GM21515 (cell line): ENCODE measurements around the gene ZNF878.
"Not testable (repeated sequence)": the region's sequence is repeated elsewhere in the genome, so short reads cannot be mapped to it uniquely, and the experiment has no call there.

Experiments used
- ATAC-seq: cut with Tn5 transposase; IDR thresholded peaks from one replicate; pipeline ENCODE4 v1.9.1; 2021; ENCODE audit not compliant: unreplicated experiment

ZNF878 gene

DNA sequence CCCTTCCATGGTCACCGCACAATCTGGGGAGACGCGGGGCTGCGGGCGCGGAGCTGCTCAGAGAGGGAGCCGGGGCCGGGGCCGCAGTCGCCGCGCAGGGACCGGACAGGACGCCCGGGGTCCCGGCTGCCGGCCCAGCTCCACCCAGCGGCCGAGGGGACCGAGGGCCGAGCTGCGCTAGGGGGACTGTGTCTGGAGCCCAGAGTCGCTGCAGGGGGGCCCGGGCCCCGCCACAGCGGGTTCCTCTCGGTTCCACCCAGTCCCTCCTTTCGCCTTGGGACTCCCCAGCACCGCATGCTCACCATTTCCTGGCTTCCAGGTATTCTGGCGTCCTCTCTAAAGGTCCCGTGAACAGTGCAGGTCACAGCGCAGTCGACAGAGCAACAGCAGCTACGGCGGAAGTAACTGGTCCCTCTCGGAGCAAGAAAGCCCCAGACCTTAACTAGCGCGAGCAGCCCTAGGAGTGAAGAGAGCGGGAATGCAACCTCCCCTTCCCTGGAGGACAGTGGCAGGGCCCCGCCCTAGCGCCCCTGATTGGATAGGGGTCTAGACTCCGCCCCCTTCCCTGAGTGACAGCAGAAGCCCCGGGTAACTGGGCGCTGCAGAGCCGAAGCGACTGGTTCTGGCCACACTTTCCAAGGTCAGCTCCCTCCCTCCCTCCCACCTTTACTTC is at the start of gene ZNF878:
TSS of gene ZNF878 (minus strand) at position 465 of the 673 bp plus-strand sequence. CDS start at position 305, 160 bp downstream.
- ATAC-seq: peak; percentile 90

DNA sequence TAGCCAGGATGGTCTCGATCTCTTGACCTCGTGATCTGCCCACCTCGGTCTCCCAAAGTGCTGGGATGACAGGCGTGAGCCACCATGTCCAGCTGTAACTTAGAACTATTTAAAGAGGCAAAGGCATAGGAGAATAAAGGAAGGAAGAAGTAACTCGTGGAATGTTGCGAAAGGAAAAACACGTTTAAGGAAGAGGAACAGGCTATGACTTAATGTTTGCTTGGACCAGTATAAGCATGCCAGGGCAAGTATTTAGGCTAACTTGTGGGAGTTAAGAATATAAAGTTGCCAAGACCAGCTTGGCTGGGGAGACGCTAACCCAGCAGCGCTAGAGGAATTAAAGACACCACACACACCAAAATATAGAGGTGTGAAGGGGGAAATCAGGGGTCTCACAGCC is 45.3 kb upstream of the ZNF878 start:
- no peak for ATAC-seq

- ATAC-seq: no peak
Observed at GRCh38 chr19:12095111-12095790, 42.5 kb upstream of the ZNF878 start.

DNA sequence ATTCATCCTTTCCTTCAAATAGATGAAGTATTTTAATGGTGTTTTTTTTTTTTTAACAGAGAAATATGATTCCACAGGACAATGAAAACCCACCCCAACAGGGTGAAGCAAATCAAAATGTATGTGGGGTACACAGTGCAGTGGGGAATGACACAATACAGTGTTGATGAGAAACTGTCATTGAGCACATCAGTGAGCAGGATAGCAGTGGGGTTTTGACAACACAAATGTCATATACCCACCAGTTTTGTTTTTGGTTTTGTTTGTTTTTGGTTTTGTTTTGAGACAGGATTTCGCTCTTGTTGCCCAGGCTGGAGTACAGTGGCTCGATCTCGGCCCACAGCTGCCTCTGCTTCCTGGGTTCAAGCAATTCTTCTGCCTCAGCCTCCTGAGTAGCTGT is 41.0 kb upstream of the ZNF878 start:
- no peak for ATAC-seq

DNA sequence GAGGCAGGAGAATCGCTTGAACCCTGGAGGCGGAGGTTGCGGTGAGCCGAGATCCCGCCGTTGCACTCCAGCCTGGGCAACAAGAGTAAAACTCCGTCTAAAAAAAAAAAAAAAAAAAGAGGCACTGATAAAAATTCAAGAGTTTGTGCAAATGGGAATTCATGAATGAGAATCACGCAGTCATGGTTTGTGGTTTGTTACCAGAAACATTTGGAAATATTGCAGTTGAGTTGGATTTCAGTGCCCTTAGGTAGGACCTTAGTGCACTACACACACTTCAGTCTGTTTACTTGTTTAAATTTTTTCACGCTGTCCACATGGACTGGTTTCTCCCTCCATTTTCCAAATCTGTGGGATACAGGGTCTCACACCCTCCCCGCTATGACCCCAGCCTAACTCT is 40.2 kb upstream of the ZNF878 start:
- ATAC-seq: no peak

- no peak for ATAC-seq
Observed at GRCh38 chr19:12092065-12092867, 39.5 kb upstream of the ZNF878 start.

DNA sequence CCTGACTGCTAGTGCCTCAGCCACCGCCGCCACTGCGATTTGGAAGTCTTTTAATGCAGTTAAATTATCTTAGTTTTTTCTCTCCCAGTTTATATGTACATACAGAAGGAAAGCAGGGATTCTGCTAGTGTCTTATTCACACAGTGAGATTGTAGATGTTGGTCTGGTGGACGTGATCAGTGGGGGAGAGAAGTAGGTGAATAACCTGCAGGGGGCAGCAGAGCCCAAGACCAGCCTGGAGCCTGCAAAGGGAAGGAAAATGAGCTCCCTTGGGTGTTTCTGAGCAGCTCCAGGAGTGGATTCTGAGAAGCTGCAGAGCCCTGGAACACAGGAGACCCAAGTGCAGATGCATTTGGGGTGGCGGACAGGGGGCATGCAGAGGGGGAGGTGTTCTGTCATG is 38.0 kb upstream of the ZNF878 start:
- no peak for ATAC-seq

DNA sequence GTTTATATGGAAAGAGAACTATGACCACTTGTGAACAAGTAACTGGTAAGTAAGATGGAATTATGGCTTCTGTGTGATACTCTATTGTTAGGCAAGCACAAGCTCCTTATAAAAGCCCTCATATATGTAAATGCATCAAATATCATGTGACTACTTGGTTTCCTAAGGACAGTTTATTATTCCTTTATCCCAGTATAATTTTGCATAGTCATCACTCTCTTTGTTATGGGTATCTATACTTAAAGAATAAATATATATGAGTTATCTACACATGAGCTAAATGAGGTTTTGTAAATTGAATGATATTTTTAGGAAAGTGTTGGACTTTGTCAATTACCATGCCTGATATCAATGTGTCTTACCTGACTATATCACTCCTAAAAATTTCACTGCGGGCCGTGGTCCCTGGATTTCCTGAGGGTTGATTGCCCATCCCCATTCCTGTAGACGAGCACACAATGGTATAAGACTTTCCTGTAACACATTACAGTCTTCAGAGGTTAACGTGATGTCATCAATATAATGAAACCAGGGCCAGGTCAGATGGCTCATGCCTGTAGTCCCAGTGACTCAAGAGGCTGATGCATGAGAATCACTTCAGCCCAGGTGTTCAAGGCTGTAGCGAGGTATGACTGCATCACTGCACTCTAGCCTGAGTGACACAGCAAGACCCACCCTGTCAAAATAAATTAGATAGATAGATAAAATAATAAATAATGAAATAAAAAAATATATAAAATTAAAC is 32.5 kb upstream of the ZNF878 start:
- ATAC-seq: no peak

- ATAC-seq: not testable (repeated sequence)
Observed at GRCh38 chr19:12083336-12083735, 30.6 kb upstream of the ZNF878 start.

DNA sequence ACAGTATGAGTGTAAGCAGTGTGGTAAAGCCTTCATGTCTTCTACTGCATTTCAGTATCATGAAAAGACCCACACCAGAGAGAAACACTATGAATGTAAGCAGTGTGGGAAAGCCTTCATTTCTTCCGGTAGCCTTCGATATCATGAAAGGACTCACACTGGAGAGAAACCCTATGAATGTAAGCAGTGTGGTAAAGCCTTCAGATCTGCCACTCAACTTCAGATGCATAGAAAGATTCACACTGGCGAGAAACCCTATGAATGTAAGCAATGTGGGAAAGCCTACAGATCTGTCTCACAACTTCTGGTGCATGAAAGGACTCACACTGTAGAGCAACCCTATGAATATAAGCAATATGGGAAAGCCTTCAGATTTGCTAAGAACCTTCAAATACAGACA is 24.6 kb upstream of the ZNF878 start:
- ATAC-seq: no peak

DNA sequence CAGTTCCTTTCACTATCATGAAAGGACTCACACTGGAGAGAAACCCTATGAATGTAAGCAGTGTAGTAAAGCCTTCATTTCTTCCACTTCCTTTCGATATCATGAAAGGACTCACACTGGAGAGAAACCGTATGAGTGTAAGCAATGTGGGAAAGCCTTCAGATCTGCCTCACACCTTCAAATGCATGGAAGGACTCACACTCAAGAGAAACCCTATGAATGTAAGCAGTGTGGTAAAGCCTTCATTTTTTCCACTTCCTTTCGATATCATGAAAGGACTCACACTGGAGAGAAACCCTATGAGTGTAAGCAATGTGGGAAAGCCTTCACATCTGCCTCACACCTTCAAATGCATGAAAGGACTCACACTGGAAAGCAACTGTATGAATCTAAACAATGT is 23.6 kb upstream of the ZNF878 start:
- not testable (repeated sequence) for ATAC-seq

GRCh38 chr19:12075538-12076139 is 22.9 kb upstream of the ZNF878 start:
- ATAC-seq: no peak

DNA sequence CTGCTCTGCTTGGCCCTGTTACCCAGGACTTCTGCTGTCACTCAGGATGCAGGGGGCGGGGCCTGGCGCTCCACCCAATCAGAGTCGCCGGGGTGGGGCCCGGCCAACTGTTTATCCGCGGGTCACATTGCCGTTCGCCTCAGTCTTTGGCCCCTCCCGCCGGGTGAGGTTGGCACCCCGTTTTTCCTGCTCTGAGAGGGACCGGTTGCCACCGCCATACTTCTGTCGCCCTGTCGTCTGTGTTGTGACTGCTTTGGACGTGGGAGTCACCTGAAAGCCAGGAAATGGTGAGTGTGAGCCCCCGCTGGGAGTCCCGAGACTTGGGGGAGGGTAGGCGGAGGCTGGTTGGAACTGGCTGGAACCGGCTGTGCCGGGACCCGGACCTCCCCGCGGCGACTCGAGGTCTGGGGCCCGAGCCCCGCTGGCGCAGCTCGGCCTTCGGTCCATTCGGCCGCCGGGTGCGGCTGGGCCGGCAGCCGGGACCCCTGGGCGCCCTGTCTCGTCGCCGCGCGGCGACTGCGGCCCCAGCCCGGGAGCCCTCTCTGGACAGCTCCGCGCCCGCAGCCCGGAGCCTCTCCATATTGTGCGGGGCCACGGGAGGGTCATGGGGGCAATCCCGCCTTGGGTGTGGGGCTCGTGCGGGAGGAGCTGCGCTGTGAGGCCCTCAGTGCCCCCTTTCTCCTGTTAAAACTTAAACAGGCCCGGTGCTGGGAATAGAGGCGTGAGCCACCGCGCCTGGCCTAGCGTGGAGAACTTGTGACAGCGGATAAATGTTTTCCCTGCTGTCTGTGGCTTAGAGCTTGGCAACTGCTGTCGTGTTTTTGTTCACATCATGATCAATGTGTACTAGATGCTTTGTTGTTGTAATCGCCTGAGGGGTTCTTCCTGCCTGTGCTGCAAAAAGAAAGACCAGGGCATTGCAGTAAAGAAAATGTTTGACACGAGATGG is 12.1 kb upstream of the ZNF878 start, which contains the start of gene ZNF844:
TSS of gene ZNF844 (plus strand) at position 142 of the 949 bp plus-strand sequence. CDS start at position 285, 143 bp downstream.
- peak; percentile 79 for ATAC-seq

DNA sequence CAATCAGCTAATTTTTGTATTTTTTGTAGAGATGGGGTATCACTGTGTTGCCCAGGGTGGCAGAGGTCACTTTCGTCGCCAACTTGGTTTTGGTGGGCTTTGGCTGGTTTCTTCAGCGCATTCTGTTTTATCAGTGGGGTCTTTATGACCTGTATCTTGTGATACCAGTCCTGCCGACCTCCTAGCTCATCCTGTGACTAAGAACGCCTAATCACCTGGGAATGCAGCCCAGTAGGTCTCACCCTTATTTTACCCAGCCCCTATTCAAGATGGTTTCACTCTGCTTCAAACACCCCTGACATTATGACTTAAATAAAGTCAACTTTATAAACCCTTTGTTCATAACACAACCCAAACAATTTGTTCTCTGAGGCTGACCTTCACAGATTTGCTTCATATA is 3.0 kb upstream of the ZNF878 start:
- no peak for ATAC-seq

DNA sequence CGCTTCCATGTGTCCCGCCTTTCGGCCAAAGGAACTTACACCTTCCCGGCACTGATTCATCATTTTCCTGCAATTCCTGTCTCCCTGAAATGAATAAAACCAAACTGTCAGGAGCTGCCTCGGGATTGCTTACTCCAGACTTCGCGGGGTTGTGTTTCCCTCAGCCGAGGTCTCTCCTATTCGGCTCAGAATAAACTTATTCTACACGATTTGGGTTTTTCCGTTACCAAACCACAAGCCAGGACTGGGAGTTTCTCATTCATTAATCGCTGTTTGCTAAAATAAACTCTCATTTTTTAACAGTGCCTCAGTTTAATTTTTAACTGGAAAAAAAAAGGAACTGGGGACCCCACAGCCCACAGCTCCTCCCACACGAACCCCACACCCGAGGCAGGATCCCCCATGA is 667 bp downstream of the ZNF878 start:
- peak; percentile 16 for ATAC-seq

DNA sequence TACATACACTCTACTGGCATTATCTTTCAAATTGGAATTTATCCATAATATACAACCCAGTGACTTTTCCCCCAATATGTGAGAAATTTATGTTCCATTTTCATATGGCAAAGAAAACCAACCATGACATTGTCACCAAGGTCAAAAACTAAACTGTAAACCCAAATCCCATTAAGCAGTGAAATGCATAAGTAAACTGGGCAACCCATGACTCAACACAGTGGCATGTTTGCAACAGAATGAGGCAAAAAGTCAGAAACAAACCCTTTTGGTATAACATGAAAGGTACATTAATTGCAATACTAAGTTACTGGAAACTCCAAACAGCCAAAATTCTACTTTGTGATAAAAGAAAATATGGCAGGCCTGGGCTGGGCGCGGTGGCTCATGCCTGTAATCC is 4.9 kb downstream of the ZNF878 start:
- no peak for ATAC-seq

DNA sequence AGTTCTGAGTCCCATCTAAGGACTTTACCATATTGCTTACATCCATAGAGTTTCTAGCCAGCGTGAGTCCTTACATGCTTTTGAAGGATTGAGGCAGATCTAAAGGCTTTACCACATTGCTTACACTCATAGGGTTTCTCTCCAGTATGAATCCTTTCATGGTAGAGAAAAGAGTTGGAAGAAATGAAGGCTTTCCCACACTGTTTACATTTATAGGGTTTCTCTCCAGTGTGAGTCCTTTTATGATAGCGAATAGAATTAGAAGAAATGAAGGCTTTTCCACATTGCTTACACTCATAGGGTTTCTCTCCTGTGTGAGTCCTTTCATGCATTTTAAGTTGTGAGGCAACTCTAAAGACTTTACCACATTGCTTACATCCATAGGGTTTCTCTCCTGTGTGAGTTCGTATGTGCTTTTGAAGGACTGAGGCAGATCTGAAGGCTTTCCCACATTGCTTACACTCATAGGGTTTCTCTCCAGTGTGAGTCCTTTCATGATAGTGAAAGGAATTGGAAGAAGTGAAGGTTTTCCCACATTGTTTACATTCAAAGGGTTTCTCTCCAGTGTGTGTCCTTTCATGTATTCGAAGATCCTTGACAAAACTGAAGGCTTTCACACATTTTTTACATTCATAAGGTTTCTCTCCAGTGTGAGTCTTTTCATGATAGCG is 8.9 kb downstream of the ZNF878 start:
- ATAC-seq: no peak

GRCh38 chr19:12042893-12043292 is 9.9 kb downstream of the ZNF878 start:
- ATAC-seq: no peak
